ENCODE data around the gene LRRC39.

LRRC39 gene

GRCh38 chr1:100152271-100152670 is 25.8 kb downstream of the LRRC39 start:
- H3K9me3 ChIP-seq (ENCODE audit: control insufficient read depth, low read length) = no peaks in the 10 kb centered on the region
- H3K27me3 ChIP-seq (ENCODE audit: control insufficient read depth, insufficient read depth, low read length, poor library complexity, severe bottlenecking) = no peaks in the 10 kb centered on the region
- no peak overlapping the region for H3K27ac ChIP-seq (ENCODE audit: insufficient read depth, low read depth, low read length, poor library complexity, severe bottlenecking)
- no peaks in the 10 kb centered on the region for H3K4me1 ChIP-seq (ENCODE audit: control insufficient read depth, insufficient read depth, low read length)
- WGBS, 2 experiments = 92 to 100% methylated on average over 2 to 4 of the region's 4 CpGs
- H3K36me3 ChIP-seq (ENCODE audit: control insufficient read depth, insufficient read depth, low read length) = no peaks in the 10 kb centered on the region
- no peak overlapping the region for H3K4me3 ChIP-seq (ENCODE audit: insufficient read depth, low read depth, low read length)

DNA sequence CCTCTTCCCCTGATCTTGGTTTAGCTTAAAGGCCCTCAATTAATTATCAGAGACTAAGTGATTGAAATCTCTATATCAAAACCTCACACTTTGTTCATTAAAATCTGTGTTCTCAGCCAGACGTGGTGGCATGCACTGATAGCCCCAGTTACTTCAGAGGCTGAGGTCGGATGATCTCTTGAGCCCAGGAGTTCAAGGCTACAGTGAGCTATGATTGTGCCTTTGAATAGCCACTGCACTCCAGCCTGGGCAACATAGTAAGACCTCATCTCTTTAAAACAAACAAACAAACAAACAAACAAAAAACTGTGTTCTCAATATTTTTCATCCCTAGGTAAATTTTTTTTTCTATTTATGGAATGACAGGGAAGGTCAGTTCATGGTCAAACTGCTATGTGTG is 26.4 kb downstream of the LRRC39 start:
- 83 to 84% methylated on average over 2 of the region's 2 CpGs for WGBS, 2 experiments
- Histone ChIP-seq H3K27me3 (ENCODE audit: control insufficient read depth, insufficient read depth, low read length, poor library complexity, severe bottlenecking) (no peaks in the 10 kb centered on the region), H3K4me3 (ENCODE audit: insufficient read depth, low read depth, low read length) (no peak overlapping the region), H3K4me1 (ENCODE audit: control insufficient read depth, insufficient read depth, low read length) (no peaks in the 10 kb centered on the region), H3K27ac (ENCODE audit: insufficient read depth, low read depth, low read length, poor library complexity, severe bottlenecking) (no peak overlapping the region), H3K9me3 (ENCODE audit: control insufficient read depth, low read length) (no peaks in the 10 kb centered on the region), H3K36me3 (ENCODE audit: control insufficient read depth, insufficient read depth, low read length) (no peaks in the 10 kb centered on the region)

GRCh38 chr1:100147875-100148274 is 30.2 kb downstream of the LRRC39 start:
- Histone ChIP-seq H3K27ac (ENCODE audit: insufficient read depth, low read depth, low read length, poor library complexity, severe bottlenecking) (no peak overlapping the region), H3K9me3 (ENCODE audit: control insufficient read depth, low read length) (no peaks in the 10 kb centered on the region), H3K36me3 (ENCODE audit: control insufficient read depth, insufficient read depth, low read length) (peaks cover 10% of the 10 kb centered on the region), H3K27me3 (ENCODE audit: control insufficient read depth, insufficient read depth, low read length, poor library complexity, severe bottlenecking) (no peaks in the 10 kb centered on the region), H3K4me3 (ENCODE audit: insufficient read depth, low read depth, low read length) (no peak overlapping the region), H3K4me1 (ENCODE audit: control insufficient read depth, insufficient read depth, low read length) (no peaks in the 10 kb centered on the region)
- WGBS, 2 experiments = 85 to 86% methylated on average over 4 of the region's 4 CpGs

DNA sequence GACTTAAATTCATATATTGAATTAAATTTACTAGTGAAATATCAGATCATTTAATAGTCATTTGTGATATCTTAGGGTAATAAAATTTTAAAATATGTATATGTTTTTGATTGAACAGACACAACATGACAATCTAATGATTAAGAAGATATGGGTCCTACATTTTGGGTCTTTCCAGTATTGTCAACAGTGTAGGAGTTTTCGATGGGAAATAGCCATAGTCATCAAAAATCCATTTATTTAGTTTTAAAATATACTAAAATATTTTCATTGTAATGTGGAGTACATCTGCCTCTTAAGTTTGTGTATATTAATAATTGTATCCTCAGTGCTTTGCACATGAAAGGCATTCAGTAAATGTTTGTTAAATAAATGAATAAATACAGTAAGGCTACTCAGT is 31.1 kb downstream of the LRRC39 start:
- peaks cover 10% of the 10 kb centered on the region for H3K36me3 ChIP-seq (ENCODE audit: control insufficient read depth, insufficient read depth, low read length)
- 100% methylated on average over 1 of the region's 1 CpG; no CpG with 5 or more reads in 1 of the 2 experiments for WGBS, 2 experiments
- H3K4me3 ChIP-seq (ENCODE audit: insufficient read depth, low read depth, low read length) = no peak overlapping the region

DNA sequence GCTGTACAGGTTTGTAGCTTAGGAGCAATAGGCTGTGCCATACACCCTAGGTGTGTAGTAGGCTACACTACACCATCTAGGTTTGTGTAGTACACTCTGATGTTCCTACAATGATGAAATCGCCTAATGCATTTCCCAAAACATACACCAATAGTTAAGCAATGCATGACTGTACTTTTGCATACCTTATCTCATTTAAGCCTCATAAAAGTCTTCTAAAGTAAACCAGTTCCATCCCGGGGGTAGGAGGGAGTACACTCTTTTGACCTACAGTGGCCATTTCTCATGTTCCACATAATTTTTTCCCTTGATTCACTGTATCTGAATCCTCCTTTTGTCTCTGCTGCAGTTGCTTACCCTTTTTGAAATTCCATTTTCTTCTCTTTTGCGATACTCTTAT is 32.9 kb downstream of the LRRC39 start:
- H3K36me3 ChIP-seq (ENCODE audit: control insufficient read depth, insufficient read depth, low read length) = peaks cover 13% of the 10 kb centered on the region
- 95% methylated on average over 3 of the region's 3 CpGs for WGBS, 2 experiments

More for the DNA sequence above, 31.1 kb downstream of the LRRC39 start:
- H3K27me3 ChIP-seq (ENCODE audit: control insufficient read depth, insufficient read depth, low read length, poor library complexity, severe bottlenecking) = no peaks in the 10 kb centered on the region
- no peaks in the 10 kb centered on the region for H3K4me1 ChIP-seq (ENCODE audit: control insufficient read depth, insufficient read depth, low read length)
- no peaks in the 10 kb centered on the region for H3K9me3 ChIP-seq (ENCODE audit: control insufficient read depth, low read length)
- no peak overlapping the region for H3K27ac ChIP-seq (ENCODE audit: insufficient read depth, low read depth, low read length, poor library complexity, severe bottlenecking)

GRCh38 chr1:100142343-100142742 is 35.7 kb downstream of the LRRC39 start:
- Histone ChIP-seq H3K9me3 (ENCODE audit: control insufficient read depth, low read length) (no peaks in the 10 kb centered on the region), H3K36me3 (ENCODE audit: control insufficient read depth, insufficient read depth, low read length) (peaks cover 34% of the 10 kb centered on the region), H3K4me3 (ENCODE audit: insufficient read depth, low read depth, low read length) (no peak overlapping the region), H3K4me1 (ENCODE audit: control insufficient read depth, insufficient read depth, low read length) (no peaks in the 10 kb centered on the region), H3K27me3 (ENCODE audit: control insufficient read depth, insufficient read depth, low read length, poor library complexity, severe bottlenecking) (no peaks in the 10 kb centered on the region), H3K27ac (ENCODE audit: insufficient read depth, low read depth, low read length, poor library complexity, severe bottlenecking) (no peak overlapping the region)
- 91% methylated on average over 3 of the region's 3 CpGs for WGBS, 2 experiments

More for the DNA sequence above, 32.9 kb downstream of the LRRC39 start:
- Histone ChIP-seq H3K4me3 (ENCODE audit: insufficient read depth, low read depth, low read length) (no peak overlapping the region), H3K27me3 (ENCODE audit: control insufficient read depth, insufficient read depth, low read length, poor library complexity, severe bottlenecking) (no peaks in the 10 kb centered on the region), H3K9me3 (ENCODE audit: control insufficient read depth, low read length) (no peaks in the 10 kb centered on the region), H3K4me1 (ENCODE audit: control insufficient read depth, insufficient read depth, low read length) (no peaks in the 10 kb centered on the region), H3K27ac (ENCODE audit: insufficient read depth, low read depth, low read length, poor library complexity, severe bottlenecking) (no peak overlapping the region)

GRCh38 chr1:100141192-100141591 is 36.9 kb downstream of the LRRC39 start:
- 84 to 94% methylated on average over 4 of the region's 4 CpGs for WGBS, 2 experiments
- no peaks in the 10 kb centered on the region for H3K27me3 ChIP-seq (ENCODE audit: control insufficient read depth, insufficient read depth, low read length, poor library complexity, severe bottlenecking)
- H3K36me3 ChIP-seq (ENCODE audit: control insufficient read depth, insufficient read depth, low read length) = peaks cover 36% of the 10 kb centered on the region
- H3K4me3 ChIP-seq (ENCODE audit: insufficient read depth, low read depth, low read length) = no peak overlapping the region
- H3K27ac ChIP-seq (ENCODE audit: insufficient read depth, low read depth, low read length, poor library complexity, severe bottlenecking) = no peak overlapping the region
- H3K4me1 ChIP-seq (ENCODE audit: control insufficient read depth, insufficient read depth, low read length) = no peaks in the 10 kb centered on the region
- H3K9me3 ChIP-seq (ENCODE audit: control insufficient read depth, low read length) = no peaks in the 10 kb centered on the region

DNA sequence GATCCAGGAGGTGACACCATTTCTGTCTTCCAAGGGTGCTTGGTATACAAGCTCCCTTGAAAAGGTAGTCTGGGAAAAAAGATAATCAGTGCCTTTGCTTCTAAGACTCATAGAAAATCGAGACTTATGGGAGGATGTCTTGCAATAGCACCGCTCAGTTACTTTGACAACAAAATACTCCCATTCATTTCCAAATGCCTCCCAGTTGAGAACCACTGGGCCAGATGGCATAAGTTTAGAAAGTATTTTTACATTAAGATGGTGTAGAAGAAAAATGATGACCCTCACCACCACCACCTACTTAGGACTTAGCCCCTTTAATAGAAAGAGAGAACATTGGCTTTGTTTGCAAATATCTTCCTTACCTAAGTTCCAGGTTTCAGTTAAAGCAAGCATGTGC is 40.5 kb downstream of the LRRC39 start:
- Histone ChIP-seq H3K9me3 (ENCODE audit: control insufficient read depth, low read length) (no peaks in the 10 kb centered on the region), H3K4me3 (ENCODE audit: insufficient read depth, low read depth, low read length) (no peak overlapping the region), H3K27me3 (ENCODE audit: control insufficient read depth, insufficient read depth, low read length, poor library complexity, severe bottlenecking) (no peaks in the 10 kb centered on the region), H3K36me3 (ENCODE audit: control insufficient read depth, insufficient read depth, low read length) (peaks cover 25% of the 10 kb centered on the region), H3K27ac (ENCODE audit: insufficient read depth, low read depth, low read length, poor library complexity, severe bottlenecking) (no peak overlapping the region), H3K4me1 (ENCODE audit: control insufficient read depth, insufficient read depth, low read length) (peaks cover 5% of the 10 kb centered on the region)
- 95 to 100% methylated on average over 2 of the region's 2 CpGs for WGBS, 2 experiments

GRCh38 chr1:100134872-100135271 is 43.2 kb downstream of the LRRC39 start:
- Histone ChIP-seq H3K4me1 (ENCODE audit: control insufficient read depth, insufficient read depth, low read length) (peaks cover 8% of the 10 kb centered on the region), H3K27ac (ENCODE audit: insufficient read depth, low read depth, low read length, poor library complexity, severe bottlenecking) (no peak overlapping the region), H3K9me3 (ENCODE audit: control insufficient read depth, low read length) (no peaks in the 10 kb centered on the region), H3K36me3 (ENCODE audit: control insufficient read depth, insufficient read depth, low read length) (peaks cover 20% of the 10 kb centered on the region), H3K4me3 (ENCODE audit: insufficient read depth, low read depth, low read length) (no peak overlapping the region), H3K27me3 (ENCODE audit: control insufficient read depth, insufficient read depth, low read length, poor library complexity, severe bottlenecking) (no peaks in the 10 kb centered on the region)
- 96% methylated on average over 3 of the region's 3 CpGs for WGBS, 2 experiments

DNA sequence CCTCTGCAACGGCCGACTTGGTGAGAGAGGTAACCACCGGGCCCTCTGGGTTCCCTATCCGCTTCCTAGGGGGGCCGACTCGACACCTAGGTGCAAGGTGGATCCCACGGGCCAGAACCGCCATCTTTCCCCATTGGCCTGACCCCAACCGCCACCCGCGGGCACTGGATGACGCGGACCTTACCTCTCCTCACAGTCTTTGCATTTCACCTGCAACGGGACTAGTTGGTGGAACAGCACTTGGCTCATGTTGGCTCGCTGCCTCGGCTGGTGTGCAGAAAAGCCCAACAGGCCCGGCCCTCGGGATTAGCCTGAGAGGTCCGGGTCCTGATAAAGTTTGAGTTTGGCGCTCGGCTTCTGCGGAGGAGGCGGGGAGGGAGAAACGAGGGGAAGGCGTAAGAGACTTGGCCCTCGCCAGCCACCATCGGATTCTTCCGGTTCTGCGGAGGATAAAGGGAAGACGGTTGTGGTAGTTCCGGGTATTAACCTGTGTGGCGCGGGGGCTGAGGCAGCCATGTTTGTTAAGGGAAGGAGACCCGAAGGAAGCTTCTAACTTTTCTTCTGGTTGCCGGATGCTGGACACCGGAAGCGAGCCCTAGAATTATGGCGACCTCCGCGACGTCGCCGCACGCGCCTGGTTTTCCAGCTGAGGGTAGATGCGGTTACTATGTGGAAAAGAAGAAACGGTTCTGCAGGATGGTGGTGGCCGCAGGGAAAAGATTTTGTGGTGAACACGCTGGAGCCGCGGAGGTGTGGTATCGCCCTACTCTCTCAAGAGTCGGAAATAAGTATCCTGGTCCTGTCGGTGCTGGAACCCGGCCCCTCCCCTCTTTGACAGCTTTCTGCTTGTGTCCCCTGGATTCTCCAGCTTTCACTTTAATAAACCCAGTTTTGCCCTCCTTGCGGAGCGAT is 45.2 kb downstream of the LRRC39 start, which contains the start of the genes SASS6 and TRMT13:
Gene SASS6 (minus strand): TSS at position 365 of the 912 bp plus-strand sequence. CDS start 116 bp downstream, at position 249.
Gene TRMT13 (plus strand): TSS at position 598 of the 912 bp plus-strand sequence. CDS start 6 bp downstream, at position 604.
- peaks cover 6% of the 10 kb centered on the region for H3K36me3 ChIP-seq (ENCODE audit: control insufficient read depth, insufficient read depth, low read length)
- peak within 1 kb of the TSS; percentile 53 for H3K27ac ChIP-seq (ENCODE audit: insufficient read depth, low read depth, low read length, poor library complexity, severe bottlenecking)
- no peaks in the 10 kb centered on the region for H3K27me3 ChIP-seq (ENCODE audit: control insufficient read depth, insufficient read depth, low read length, poor library complexity, severe bottlenecking)
- peaks cover 8% of the 10 kb centered on the region for H3K4me1 ChIP-seq (ENCODE audit: control insufficient read depth, insufficient read depth, low read length)
- WGBS, 2 experiments = 0% methylated on average over 55 to 57 of the region's 57 CpGs
- no peaks in the 10 kb centered on the region for H3K9me3 ChIP-seq (ENCODE audit: control insufficient read depth, low read length)
- H3K4me3 ChIP-seq (ENCODE audit: insufficient read depth, low read depth, low read length) = peak within 1 kb of the TSS; percentile 93

All from ectodermal cell (in vitro differentiated cells).